PC-3 (cell line): Measurements from ENCODE around the gene PLD4.

ENCODE experiments used
- EZH2 ChIP-seq: fragments of 300-600 bp; sonication (generic); IDR thresholded peaks from one replicate; pipeline ENCODE4 v1.6.1; 2017; ENCODE audit warnings: antibody characterized with exemption, mild to moderate bottlenecking, low read length; ENCODE audit not compliant: unreplicated experiment
- EZH2phosphoT487 ChIP-seq: fragments of 300-600 bp; sonication (generic); IDR thresholded peaks from 2 replicates; pipeline ENCODE4 v1.6.1; 2018; ENCODE audit warnings: mild to moderate bottlenecking, antibody characterized with exemption, low read length, borderline replicate concordance
- TF ChIP-seq, protein P1 (sequence below): fragments of 300-600 bp; sonication (generic); conservative IDR thresholded peaks from 2 replicates; pipeline ENCODE4 v1.5.1; 2017; ENCODE audit warnings: antibody characterized with exemption, low read depth, mild to moderate bottlenecking, low read length

- TF ChIP-seq, protein P1, sequence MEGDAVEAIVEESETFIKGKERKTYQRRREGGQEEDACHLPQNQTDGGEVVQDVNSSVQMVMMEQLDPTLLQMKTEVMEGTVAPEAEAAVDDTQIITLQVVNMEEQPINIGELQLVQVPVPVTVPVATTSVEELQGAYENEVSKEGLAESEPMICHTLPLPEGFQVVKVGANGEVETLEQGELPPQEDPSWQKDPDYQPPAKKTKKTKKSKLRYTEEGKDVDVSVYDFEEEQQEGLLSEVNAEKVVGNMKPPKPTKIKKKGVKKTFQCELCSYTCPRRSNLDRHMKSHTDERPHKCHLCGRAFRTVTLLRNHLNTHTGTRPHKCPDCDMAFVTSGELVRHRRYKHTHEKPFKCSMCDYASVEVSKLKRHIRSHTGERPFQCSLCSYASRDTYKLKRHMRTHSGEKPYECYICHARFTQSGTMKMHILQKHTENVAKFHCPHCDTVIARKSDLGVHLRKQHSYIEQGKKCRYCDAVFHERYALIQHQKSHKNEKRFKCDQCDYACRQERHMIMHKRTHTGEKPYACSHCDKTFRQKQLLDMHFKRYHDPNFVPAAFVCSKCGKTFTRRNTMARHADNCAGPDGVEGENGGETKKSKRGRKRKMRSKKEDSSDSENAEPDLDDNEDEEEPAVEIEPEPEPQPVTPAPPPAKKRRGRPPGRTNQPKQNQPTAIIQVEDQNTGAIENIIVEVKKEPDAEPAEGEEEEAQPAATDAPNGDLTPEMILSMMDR = no peak
- TF ChIP-seq EZH2 (no peak), EZH2phosphoT487 (no peak)
Measured at GRCh38 chr14:104889375-104889757, 35.3 kb upstream of the PLD4 start.
